Activated naive CD4-positive, alpha-beta T cell treated with anti-CD3 and anti-CD28 coated beads, Interleukin-2, amount 50 U/mL, for 16 hours (primary cell): Measurements from ENCODE around the gene PPP2R5C.
A peak's percentile ranks its signal among the peaks of the same experiment; 100 is the strongest.

Experiments used
- DNase-seq: peaks from one replicate; pipeline ENCODE4 v3.0.0-alpha.2; 2020

Gene PPP2R5C

DNA sequence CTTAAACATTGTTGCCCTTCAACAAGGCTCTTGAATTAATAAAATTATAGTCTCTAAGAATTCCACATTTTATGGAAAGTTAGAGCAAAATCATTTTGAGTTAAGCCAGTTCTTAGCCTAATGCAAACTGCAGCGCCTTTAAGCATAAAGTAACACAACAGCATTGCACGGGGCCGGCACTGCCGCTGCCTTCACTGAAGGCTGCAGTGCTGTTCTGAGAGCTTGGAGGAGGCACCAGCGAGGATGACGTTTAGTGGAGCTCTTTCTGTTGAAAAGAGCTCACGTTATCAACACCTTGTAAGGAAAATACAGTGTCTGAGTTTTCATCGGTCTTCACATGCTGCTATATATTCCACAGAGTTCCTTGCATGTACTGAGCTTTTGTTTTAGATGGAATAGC is 164.6 kb downstream of the PPP2R5C start:
- no peak for DNase-seq

DNA sequence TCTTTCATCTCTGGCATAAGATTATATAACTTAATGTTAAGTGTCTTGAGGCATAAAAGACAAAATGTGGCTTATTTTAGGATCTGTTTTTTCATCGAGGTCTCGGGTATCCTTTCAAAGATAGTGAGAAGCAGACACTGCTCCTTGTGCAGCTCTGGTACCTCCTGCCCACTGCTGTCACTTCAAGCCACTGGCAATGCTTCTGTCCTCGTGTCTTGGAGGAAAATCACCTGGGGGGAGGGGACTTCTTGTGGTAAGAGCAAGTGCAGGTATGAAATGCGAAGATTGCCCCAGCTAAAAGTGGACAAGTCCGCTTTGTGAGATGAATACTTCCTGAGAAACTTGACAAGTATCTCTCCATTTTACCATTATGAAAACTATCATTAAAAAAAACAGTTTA is 165.1 kb downstream of the PPP2R5C start:
- no peak for DNase-seq

DNA sequence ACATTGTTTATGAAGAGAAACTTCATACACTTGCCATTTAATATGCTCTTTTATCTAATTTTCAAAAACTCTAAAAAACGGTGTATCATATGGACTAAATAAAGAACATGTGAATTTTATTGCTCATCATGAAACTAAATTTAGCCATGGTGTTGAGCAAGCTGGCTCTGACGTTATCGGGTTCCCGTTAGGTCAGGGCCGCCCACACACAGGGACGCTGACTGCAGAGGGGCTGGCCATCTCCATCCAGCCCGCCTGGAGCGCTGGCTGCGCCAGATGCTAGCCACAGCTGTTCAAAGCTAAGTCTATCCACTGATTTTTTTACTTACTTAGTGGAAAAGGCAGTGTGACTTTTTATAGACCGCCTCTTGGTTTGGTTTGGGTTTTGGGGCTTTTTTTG is 166.3 kb downstream of the PPP2R5C start:
- DNase-seq, result no peak

DNA sequence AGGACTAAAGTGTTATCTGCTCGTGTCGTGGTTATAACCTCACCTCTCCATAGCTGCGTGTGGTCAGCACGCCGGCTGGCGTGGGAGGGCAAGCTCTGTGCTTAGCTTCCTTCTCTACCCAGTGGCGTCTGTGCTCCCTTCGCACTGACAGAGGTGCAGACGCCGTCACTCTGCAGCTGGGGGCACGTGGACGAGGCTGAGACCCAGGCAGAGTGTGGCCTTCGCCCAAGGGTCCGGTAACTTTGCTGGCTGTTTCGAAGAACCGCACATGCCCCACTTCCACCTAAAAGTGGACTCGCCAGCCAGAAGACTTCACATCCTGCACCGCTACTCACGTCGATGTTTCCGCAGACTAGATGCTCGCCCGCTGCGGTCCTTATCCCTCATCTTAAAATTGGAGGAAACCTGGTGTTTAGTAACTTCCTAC is 166.9 kb downstream of the PPP2R5C start:
- no peak for DNase-seq

DNA sequence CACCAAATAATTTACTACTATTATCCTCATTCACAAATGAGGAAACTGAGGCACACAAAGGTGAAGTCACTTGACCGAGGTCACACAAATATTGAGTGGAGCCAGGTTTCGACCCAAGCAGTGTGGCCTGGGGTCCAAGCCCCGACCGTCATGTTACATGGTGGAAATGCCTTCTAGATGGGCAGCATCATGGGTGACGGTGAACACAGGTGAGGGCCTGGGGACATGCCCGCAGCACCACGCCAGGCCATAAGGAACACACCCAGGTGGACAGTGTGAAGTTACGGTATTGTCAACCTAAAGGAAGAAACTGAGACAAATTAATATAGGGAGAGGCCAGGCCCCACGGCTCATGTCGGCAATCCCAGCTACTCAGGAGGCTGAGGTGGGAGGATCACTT is 167.6 kb downstream of the PPP2R5C start:
- no peak for DNase-seq

DNA sequence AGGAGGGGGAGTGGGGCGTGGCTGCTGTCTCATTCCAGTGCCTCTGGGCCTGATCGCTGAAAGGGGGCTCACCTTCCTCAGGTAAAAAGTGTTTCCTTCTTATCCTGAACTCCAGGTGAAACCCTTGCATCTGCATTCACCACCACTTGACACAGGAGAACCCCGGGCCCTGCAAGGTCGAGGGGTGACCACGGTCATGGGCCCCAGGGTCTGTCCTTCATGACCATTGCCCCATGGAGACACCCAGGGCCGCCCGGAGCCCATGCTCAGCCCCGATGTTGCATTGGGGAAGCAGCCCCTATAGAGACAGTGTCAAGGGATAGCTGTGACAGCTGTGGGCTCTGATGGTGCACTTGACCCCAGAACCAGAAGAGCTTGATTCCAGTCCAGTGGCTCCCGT is 168.4 kb downstream of the PPP2R5C start:
- DNase-seq, result no peak

DNA sequence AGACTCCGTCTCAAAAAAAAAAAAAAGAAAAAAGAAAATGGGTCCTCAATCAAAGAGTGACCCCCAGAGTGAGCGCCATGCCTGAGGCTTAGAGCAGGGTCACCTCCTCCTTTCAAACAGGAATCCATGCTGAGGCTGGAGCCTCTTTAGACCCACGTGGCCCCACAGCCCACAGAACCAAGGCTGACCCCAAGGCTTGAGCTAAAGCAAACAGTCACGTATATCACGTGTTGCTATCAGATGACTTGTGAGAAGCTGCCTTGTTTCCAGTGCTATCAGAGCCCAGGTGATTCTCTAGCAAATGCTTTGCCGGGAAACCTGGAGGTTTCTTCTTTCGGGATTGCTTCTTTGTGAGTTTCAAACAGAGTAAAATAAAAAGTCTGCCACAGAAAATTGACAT is 171.2 kb downstream of the PPP2R5C start:
- no peak for DNase-seq

DNA sequence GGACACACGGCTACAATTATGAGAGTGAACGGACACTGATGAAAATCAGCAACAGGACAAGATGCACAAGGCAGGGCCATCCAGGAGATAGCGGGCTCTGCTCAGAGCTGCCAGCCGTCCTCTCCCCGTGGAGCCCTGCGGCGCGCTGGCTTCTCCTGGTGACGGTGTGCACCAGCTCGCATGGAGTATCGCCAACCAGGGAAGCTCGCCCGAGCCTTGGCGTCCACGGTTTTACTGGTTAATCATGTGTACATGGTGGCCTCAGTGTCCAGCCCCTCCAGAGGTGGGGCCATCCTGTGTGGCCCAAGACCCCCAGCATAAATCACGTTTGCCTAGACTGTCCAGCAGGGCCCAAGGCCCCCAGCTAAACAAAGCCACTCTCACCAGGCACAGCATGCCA is 171.7 kb downstream of the PPP2R5C start:
- DNase-seq, result no peak

DNA sequence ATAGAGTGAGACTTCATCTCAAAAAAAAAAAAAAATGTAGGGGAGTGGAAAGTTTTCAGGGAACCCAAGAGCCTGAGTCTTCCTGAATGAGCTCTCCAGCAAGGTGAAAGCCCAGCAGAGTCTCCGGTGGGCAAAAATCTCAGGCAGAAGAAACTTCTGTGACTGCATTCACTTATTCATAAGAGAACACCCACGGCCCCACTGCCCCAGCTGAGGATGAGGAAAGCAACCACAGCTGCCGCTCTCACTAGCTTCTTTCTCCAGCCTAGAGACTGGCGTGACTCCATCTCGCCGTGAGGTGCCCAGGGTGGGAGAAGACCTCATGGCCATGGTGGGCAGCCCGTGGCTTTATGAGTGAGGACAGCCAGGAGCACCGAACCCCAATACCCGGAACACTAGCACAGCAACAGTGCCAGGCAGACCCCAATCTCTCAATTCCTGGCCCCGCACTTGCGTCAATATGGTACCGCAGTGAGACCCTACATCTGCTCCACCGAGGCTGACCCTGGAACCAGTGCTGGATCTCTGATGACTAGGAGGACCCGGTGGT is 173.2 kb downstream of the PPP2R5C start:
- no peak for DNase-seq

DNA sequence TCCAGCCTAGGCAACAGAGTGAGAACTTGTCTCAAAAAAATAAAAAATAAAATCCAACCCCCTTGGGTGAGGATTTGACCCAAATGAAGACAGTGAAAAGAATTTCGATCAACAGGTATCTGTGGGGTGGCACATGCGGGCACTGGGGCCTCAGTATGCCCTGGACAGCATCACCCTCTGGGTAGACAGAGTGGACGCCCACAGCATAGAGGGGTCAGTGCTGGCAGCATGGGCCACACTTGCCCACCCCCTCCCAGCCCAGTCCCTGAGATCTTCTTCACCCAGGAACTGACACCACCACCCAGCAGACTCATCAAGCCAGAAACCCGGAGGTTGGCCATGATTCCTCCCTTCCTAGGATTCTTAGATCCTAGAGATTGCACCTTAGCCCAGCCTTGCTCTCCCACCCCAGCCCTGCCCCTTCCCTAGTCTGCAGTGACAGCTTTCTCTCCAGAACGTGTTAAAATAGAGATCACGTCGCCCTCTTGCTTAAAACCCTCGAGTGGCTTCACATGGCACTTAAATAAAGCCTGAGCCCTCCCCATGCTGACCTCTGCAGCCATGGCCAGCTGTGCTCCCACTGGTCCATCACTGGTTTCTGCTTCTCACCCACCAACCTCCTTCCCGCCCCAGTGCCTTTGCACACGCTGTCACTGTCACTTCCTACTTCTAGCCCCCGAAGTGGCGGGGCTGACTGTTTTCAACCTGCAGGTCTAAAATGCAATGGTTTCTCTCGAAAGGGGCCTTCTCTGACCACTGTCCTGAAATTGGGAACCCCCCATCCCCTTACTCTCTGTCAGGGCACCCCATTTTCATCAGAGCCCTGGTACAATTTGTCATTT is 176.6 kb downstream of the PPP2R5C start:
- no peak for DNase-seq

DNA sequence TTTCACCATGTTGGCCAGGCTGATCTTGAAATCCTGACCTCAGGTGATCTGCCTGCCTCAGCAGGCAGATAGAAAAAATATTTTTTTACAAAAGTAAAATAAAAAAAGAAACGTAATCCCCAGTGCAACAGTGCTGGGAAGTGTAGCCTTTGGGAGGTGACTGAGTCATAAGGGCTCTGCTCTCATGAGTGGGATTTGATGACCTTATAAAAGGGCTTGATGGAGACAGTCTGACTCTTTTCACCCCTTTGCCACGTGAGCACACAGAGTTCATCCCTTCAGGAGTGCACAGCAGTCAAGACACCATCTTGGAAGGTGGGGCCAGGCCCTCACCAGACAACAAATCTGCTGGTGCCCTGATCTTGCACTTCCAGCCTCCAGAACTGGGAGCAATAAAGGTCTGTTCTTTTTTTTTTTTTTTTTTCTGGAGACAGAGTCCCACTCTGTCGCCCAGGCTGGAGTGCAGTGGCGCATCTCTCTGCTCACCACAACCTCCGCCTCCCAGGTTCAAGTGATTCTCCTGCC is 178.2 kb downstream of the PPP2R5C start:
- DNase-seq, result no peak

DNA sequence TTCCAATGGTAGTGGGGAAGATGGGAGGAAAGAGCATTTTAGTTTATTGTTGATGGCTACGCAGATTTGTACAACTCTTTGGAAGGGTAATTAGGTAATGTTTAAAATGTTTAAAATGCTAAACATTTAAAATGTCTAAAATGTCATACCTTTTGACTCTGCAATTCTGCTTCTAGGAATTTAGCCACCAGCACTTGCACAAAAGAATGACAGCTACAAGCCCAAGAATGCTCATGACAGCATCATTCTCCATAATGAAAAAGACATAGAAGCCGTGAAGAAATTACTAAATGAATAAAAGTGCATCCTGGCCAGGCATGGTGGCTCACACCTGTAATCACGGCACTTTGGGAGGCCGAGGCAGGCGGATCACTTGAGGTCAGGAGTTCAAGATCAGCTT is 182.9 kb downstream of the PPP2R5C start:
- DNase-seq, result no peak

DNA sequence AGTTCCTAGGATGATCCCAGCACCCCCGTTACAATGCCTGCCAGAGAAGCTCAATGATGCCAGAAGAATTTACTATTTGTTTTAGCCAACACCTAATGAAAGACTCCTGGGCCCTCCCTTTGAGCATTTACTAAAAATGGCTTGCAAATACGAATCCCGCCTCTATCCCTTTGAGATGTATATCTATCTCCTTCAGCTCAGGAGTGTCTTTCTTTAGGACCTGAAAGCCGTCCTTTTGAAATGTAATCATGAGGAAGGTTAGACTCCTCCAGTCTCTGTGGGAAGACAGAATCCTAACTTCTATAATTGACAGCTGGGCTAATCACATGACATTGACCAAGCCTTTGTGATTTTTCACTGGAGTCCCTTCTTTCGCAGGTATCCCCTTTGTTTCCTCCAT is 183.7 kb downstream of the PPP2R5C start:
- no peak for DNase-seq

DNA sequence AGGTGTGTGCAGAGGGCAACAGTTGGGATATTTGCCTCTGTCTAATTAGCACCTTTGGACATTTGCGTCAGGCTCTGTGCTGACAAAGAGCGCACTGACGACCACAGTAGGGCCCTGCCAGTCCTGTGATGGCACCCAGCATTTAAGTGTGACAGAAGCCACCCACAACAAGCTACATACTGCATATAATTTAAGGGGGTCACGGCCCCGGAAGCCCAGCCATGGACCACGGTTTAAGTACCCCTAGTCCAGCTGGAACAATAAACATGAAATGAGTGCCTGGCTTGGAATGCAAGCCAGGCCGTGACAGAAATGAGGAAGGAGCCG is 186.0 kb downstream of the PPP2R5C start:
- peak; percentile 32 for DNase-seq

DNA sequence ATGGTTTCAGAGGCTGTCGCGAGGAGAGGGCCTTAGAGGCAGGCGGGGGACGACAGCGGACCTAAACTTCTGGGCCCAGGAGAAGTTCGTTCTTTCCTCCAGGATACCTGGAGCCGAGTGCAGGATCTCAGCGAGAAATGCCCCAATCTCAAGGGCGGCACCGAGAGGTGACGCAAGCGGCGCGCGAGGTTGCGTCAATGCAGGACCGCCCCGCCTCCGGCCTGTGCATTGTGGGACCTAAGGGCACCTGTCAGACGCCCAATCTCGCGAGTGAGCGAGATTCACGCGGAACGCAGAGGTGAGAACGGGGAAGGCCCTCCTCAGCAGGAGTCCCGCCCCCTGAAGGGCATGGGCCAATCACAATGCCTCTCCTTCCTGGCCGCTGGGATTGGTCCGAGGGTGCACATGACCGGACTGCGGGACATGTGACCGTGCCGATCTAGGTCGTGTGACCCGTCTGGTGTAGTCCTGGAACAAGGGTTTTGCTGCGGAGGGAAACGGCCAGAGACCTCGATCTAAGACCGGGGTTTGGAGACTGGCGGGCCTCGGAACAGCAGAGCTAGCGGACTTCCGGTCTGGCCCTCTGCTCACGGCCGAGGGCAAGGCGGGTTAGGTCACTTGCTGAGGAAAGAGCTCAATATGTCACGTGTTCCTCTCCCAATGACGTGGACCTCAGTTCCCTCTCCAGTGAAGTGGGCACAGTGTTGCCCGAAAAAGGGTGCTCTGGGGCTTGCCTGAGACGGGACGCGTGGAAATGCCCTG is 186.6 kb downstream of the PPP2R5C start:
- peak; percentile 100 for DNase-seq

DNA sequence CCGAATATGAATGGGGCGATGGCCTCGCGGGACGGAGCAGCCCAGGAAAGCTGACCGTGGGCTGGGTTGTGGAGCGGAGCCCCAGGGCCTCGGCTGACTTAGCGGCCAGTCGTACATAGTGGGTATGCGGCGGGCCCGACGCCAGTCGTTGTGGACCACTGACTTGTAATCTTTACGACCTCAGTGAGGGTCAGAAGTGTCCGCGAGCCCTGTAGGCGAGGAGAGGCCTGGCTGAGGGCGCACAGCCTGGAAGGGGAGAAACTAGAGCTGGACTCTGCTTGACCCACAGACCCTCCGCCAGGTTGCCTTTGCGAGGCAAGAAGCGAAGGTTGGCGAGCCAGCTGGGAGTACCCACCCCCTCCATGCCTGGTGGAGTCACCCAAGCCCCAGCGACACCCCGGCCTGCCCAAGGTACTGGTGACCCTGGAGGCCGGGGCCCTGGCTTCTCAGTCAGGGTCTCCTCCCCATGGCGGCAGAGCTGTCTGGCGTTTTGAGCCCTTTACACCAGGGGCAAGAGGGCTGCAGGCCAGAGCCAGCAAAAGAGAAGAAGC is 187.2 kb downstream of the PPP2R5C start:
- DNase-seq, result peak; percentile 17

DNA sequence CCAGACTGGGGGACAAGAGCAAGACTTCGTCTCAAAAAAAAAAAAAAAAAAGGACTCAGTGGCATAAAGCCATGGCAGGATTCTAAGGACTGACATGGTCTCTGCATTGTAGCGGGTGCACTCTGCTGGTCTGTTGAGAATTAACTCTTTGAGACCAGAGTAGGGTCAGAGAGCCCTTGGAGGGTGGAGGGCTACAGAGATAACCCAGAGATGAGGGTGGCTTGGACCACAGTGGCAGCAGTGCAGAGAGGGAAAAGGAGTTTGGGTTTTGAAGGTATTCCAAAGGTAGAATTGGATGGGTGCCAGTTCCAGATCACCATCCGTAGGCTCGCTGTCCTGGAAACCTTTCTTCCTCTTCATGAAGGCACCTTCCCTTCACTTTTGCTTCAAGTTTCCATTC is 188.6 kb downstream of the PPP2R5C start:
- no peak for DNase-seq

DNA sequence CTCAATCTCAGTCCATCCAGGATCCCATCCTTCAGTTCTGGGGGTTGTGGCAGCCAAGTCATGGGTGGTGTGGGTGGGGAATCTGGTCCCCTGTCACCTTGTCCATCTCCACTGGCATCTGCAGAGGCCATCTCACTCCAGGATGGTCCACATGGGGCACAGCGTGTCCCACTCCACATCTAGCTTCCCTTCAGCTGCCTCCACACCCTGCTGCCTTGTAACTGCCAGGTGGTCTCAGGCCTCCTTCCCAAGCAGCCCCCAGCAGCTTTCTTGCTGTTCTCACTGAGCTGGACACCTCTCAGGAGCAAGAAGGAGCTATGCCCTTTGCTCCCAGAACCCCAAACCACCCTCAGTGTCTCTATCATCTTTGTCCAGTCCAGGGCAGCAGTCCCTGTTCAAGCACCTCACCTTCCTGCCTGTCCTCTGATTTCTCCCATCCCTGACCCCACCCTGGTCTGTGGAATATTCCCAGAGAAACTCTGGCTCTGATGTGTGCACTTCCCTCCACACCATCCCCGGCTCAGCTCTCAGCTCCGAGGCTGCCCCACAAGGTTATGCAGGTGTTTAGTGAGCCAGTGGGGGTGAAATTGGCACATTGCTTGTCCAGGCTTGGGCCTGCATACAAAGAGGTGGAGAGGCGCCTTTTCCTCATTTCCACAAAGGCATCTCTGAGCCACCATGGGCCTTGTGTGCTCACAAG is 189.2 kb downstream of the PPP2R5C start:
- no peak for DNase-seq

DNA sequence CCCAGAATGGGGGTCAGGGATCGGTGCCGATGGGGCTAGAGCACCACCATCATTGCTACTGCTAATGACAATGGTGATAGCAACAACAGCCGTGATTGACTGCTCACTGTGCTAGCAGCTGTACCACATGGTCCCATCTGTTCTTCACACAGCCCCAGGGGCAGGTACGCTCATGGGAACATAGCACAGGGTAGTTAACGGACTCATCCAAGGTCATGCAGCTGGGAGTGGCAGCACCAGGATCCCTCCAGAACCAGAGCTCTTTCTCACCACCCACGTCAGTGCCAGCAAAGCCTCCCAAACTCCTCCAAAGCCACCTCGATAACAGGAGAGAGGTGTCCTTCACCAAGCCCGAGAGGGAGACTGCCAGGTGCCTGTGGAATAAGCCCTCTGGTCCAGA is 191.6 kb downstream of the PPP2R5C start:
- DNase-seq, result no peak

DNA sequence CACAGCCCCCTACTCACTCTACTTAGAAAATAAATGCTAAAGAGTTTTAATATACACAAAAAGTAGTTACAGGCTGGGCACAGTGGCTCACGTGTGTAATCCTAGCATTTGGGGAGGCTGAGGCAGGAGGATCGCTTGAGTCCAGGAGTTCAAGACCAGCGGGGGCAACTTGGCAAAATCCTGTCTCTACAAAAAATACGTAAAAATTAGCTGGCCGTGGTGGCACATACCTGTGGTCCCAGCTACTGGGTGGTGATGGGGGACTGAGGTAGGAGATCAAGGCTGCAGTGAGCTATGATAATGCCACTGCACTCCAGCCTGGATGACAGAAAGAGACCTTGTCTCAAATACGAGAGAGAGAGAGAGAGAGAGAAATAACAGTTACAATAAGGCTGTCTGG is 193.0 kb downstream of the PPP2R5C start:
- DNase-seq, result no peak

DNA sequence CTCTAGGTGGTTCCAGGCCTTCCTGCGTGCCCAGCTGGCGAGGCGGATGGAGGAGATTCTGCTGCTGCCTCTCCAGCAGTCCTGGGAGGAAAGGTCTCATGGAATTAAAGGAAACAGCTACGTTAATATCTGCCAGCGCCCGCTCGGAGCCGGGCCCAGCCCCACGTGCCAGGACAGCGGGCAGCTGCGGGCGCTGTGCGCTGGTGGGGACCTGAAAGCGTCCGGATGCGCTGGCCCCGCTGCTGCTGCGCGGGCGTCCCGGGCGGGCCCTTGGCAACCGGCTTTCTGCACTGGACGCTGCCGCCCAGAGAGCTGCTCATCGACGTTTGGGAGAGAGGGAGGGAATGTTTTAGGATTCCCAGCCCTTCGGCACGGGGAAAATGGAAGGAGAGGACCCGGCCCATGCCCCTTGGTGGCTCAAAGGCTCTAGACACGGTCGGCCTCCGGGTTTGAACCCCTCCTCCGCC is 194.2 kb downstream of the PPP2R5C start:
- no peak for DNase-seq

DNA sequence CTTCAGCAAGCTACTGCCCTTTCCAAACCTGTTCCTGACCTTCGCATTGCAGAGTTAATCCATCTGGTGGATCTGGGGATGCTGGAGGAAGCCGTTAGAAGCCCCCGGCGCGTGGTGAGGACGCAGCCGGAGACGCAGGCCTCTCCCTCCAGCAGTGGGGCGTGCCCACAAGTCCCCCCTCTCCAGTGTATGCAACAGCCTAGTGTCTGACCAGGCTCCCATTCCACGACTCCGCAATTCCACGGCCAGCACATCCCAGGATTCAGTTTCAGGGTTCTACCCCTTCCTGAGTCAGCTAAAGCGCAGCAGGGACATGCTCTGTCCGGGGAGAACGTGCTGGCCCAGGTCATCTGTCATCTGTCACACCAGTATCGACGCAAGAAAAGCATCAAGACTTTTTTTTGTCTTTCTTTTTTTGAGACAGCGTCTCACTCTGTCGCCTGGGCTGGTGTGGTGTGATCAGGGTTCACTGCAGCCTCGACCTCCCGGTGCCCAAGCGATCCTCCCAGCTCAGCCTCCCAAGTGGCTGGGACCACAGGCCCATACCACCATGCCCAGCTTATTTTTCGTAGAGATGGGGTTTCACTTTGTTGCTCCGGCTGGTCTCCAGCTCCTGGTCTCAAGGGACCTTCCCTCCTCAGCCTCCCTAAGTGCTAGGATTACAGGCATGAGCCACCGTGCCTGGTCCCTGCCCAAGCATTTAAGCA is 194.8 kb downstream of the PPP2R5C start:
- DNase-seq, result no peak
